Daoy (cell line): ENCODE measurements around the gene PMM2. TPM values are rescaled to one million over a fixed set of nuclear protein-coding genes. Genes with fewer than 3 reads are reported as not detected.
"Not testable (repeated sequence)": the region's sequence is repeated elsewhere in the genome, so short reads cannot be mapped to it uniquely, and the experiment has no call there.

Source experiments
- DNase-seq: peaks from one replicate; pipeline ENCODE4 v3.0.0-alpha.2; 2015; ENCODE audit warnings: low read depth
- total RNA-seq: library from RNA; depleted of rRNA; stranded (reverse); fragments of >200 nt; shearing (Covaris generic); gene quantifications from 2 replicates; pipeline ENCODE4 v1.2.3, GENCODE V29; 2014; rRNA removed

The PMM2 gene
- 40.7 and 41.4 TPM in 2 replicates for total RNA-seq

GRCh38 chr16:8797364-8798173 is at the start of gene PMM2, which contains the start of gene TMEM186:
Gene PMM2 (plus strand): TSS chr16:8797839. CDS start chr16:8797883, 44 bp downstream.
Gene TMEM186 (minus strand): TSS chr16:8797639. CDS start chr16:8797614, 25 bp downstream.
- peak; percentile 97 for DNase-seq

DNA sequence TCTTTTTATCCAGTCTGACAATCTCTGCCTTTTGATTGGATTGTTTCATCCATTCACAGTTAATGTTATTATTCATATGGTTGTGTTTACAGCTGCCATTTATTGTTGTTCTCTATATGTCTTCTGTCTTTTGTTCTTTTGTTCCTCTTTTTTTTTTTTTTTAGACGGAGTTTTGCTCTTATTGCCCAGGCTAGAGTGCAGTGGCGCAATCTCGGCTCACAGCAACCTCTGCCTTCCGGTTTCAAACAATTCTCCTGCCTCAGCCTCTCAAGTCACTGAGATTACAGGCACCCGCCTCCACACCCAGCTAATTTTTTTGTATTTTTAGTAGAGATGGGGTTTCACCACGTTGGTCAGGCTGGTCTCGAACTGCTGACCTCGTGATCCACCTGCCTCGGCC is 48.7 kb upstream of the PMM2 start:
- not testable (repeated sequence) for DNase-seq

- DNase-seq = peak; percentile 75
Measured at GRCh38 chr16:8751481-8752311, 45.9 kb upstream of the PMM2 start.

- DNase-seq = no peak
Measured at GRCh38 chr16:8752706-8753105, 44.9 kb upstream of the PMM2 start.

- DNase-seq = no peak
Measured at GRCh38 chr16:8753416-8754054, 44.1 kb upstream of the PMM2 start.

GRCh38 chr16:8756755-8757154 is 40.9 kb upstream of the PMM2 start:
- DNase-seq = no peak

- no peak for DNase-seq
Measured at GRCh38 chr16:8758022-8758421, 39.6 kb upstream of the PMM2 start.

- DNase-seq = no peak
Measured at GRCh38 chr16:8760021-8760420, 37.6 kb upstream of the PMM2 start.

- no peak for DNase-seq
Measured at GRCh38 chr16:8761078-8761477, 36.6 kb upstream of the PMM2 start.

DNA sequence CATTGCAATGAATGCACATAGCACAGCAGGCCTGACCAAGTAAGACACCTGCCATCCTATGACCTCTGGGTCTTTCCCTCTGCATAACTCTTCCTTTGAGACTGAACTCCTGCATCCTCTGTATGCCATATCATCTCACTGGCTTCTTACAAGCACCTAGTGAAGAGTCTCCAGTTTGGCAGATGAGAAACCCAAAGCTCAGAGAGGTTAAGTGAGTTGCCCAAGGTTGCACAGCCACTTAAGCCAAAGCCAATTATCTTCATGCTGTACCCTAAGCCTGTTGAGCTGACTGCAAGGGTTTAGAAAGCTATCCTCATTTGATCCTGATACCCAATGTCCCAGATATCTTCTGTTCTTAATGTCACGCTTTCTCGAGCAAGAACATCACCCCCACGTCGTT is 35.4 kb upstream of the PMM2 start:
- no peak for DNase-seq

DNA sequence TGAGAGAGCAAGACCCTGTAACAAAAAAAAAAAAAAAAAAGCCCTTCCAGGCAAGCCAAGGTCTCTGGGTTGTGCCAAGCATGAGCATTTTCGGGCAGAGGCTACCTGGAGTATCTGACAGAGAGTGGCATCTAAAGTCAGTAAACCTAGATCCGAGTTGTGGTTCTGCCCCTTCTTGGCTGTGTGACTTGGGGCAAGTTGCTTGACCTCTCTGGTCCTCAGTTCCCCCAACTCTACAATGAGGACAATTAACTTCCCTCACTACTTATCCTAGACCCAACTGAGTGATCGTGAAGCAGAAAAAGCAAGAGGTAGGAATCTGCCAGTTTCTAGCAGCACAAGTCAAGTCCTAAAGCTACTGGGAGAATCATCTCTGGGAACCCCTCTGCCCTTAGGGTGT is 34.6 kb upstream of the PMM2 start:
- DNase-seq = no peak

- no peak for DNase-seq
Measured at GRCh38 chr16:8763899-8764298, 33.7 kb upstream of the PMM2 start.

- no peak for DNase-seq
Measured at GRCh38 chr16:8764525-8765250, 33.0 kb upstream of the PMM2 start.

- DNase-seq = no peak
Measured at GRCh38 chr16:8767176-8767575, 30.5 kb upstream of the PMM2 start.

- no peak for DNase-seq
Measured at GRCh38 chr16:8768283-8768682, 29.4 kb upstream of the PMM2 start.

GRCh38 chr16:8768692-8769091 is 28.9 kb upstream of the PMM2 start:
- DNase-seq = no peak

- DNase-seq = no peak
Measured at GRCh38 chr16:8773537-8773936, 24.1 kb upstream of the PMM2 start.

DNA sequence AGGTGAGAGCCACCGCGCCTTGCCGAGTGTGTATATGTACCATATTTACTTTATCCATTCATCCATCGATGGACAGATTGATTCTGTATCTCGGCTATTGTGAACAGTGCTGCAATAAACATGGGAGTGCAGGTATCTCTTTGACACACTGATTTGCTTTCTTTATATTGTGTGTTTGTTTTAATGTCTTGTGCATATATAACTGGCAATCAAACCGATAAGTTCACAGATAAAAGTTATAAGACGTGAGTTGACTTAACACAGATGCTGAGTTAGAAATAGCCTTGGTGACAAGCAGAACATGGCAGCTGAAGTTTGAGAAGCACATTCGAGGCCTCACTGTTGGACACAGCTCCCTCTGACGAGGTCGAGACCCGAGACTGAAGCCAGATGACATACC is 23.4 kb upstream of the PMM2 start:
- no peak for DNase-seq

- DNase-seq = no peak
Measured at GRCh38 chr16:8775359-8775758, 22.3 kb upstream of the PMM2 start.

- DNase-seq = no peak
Measured at GRCh38 chr16:8776129-8776584, 21.5 kb upstream of the PMM2 start.

GRCh38 chr16:8777217-8777616 is 20.4 kb upstream of the PMM2 start:
- DNase-seq = no peak

- DNase-seq = no peak
Measured at GRCh38 chr16:8781797-8782196, 15.8 kb upstream of the PMM2 start.
